ENCODE results near the gene ARHGEF37.
A peak's percentile ranks its signal among the peaks of the same experiment; 100 is the strongest.

ARHGEF37 gene

DNA sequence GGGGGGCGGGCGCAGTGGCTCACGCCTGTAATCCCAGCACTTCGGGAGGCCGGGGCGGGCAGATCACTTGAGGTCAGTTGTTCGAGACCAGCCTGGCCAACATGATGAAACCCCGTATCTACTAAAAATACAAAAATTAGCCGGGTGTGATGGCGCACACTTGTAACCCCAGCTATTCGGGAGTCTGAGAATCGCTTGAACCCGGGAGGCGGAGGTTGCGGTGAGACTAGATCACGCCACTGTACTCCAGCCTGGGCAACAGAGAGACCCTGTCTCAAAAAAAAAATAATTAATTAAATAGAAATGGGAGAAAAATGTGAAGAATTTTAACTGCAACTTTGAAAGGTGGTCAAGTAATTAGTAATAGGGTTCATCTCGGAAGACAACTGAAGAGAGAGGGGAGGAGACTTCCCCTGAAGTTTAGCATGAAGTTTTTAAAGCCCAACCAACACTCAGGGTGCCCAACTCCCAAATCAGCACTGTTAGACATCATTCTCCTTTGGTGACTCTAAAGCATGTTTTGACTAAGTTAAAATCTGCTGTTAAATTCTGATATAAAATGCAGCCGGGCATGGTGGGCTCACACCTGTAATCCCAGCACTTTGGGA, 28.6 kb upstream of the ARHGEF37 start:
- Histone ChIP-seq H3K4me3 (ENCODE audit: low read length) (no peak overlapping the region), H3K9ac (ENCODE audit: low read length) (no peak overlapping the region), H4K20me1 (ENCODE audit: insufficient read depth, low read length) (peaks cover 12% of the 10 kb centered on the region), H3K4me1 (ENCODE audit: low read length) (peaks cover 9% of the 10 kb centered on the region), H3K27me3 (ENCODE audit: low read depth, low read length) (no peaks in the 10 kb centered on the region), H3K4me2 (ENCODE audit: low read length) (peak overlapping the region; percentile 75), H3K79me2 (ENCODE audit: low read length) (peaks cover 36% of the 10 kb centered on the region), H3K9me3 (ENCODE audit: insufficient read depth, low read length) (no peaks in the 10 kb centered on the region), H3K36me3 (replicated peaks; ENCODE audit: low read depth, low read length) (peaks cover 12% of the 10 kb centered on the region), H2AFZ (ENCODE audit: low read depth, low read length) (no peak overlapping the region), H3K27ac (ENCODE audit: low read length) (no peak overlapping the region)
- TF ChIP-seq EZH2phosphoT487 (IDR thresholded peaks at IDR 0.05; ENCODE audit: low read depth), result no peak
- TF ChIP-seq, protein P1, sequence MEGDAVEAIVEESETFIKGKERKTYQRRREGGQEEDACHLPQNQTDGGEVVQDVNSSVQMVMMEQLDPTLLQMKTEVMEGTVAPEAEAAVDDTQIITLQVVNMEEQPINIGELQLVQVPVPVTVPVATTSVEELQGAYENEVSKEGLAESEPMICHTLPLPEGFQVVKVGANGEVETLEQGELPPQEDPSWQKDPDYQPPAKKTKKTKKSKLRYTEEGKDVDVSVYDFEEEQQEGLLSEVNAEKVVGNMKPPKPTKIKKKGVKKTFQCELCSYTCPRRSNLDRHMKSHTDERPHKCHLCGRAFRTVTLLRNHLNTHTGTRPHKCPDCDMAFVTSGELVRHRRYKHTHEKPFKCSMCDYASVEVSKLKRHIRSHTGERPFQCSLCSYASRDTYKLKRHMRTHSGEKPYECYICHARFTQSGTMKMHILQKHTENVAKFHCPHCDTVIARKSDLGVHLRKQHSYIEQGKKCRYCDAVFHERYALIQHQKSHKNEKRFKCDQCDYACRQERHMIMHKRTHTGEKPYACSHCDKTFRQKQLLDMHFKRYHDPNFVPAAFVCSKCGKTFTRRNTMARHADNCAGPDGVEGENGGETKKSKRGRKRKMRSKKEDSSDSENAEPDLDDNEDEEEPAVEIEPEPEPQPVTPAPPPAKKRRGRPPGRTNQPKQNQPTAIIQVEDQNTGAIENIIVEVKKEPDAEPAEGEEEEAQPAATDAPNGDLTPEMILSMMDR (IDR thresholded peaks at IDR 0.05; ENCODE audit: low read depth, low read length), result no peak

DNA sequence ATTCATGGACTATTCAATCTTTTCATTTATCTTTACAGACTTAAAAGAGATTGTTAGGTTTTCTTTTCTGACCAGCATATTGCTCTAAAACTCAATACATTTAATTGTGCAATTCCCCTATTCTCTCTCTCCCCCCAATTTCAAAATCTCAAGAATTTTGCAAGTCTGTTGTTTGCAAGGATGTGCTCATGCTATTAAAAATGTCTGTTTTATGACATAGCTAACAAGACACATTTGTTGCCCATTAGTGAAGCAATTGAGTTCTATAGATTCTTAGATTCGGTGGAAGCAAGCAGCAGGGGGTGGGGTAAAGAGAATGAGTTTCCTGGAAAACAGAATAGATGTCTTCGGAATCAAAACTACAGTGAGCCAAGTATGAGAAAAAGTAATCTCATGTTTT, 21.6 kb upstream of the ARHGEF37 start:
- no peaks in the 10 kb centered on the region for H3K79me2 ChIP-seq (ENCODE audit: low read length)
- TF ChIP-seq, protein P1 (IDR thresholded peaks at IDR 0.05; ENCODE audit: low read depth, low read length), result no peak
- no peak for TF ChIP-seq EZH2phosphoT487 (IDR thresholded peaks at IDR 0.05; ENCODE audit: low read depth)
- no peaks in the 10 kb centered on the region for H3K27me3 ChIP-seq (ENCODE audit: low read depth, low read length)
- H3K4me2 ChIP-seq (ENCODE audit: low read length), result no peak overlapping the region
- H3K36me3 ChIP-seq (replicated peaks; ENCODE audit: low read depth, low read length), result no peaks in the 10 kb centered on the region
- H3K4me3 ChIP-seq (ENCODE audit: low read length), result no peak overlapping the region
- no peaks in the 10 kb centered on the region for H3K9me3 ChIP-seq (ENCODE audit: insufficient read depth, low read length)
- no peaks in the 10 kb centered on the region for H3K4me1 ChIP-seq (ENCODE audit: low read length)
- H2AFZ ChIP-seq (ENCODE audit: low read depth, low read length), result no peak overlapping the region
- H4K20me1 ChIP-seq (ENCODE audit: insufficient read depth, low read length), result no peaks in the 10 kb centered on the region
- H3K27ac ChIP-seq (ENCODE audit: low read length), result no peak overlapping the region
- H3K9ac ChIP-seq (ENCODE audit: low read length), result no peak overlapping the region

DNA sequence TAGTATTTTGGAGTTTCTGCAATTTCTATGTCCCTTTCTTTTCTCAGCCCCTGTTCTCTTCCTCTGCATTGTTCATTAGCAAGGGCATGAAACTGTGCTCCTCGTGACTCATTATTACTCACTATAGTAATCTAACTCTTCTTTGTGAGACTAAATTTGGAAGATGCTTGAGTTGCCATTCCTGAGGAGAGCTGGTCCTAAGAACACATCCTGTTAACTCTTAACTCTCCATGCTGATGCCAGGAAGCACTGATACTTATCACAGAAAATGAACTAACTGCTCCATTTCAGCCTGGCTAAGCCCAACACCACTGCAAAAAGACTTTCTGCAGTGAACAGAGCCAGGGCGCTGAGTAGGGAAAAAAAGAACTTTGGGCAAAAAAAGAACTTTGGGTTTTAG, 19.4 kb upstream of the ARHGEF37 start:
- H3K36me3 ChIP-seq (replicated peaks; ENCODE audit: low read depth, low read length), result no peaks in the 10 kb centered on the region
- H3K27ac ChIP-seq (ENCODE audit: low read length), result no peak overlapping the region
- H3K27me3 ChIP-seq (ENCODE audit: low read depth, low read length), result no peaks in the 10 kb centered on the region
- H3K4me1 ChIP-seq (ENCODE audit: low read length), result 0 out of 2 replicates have a peak, but pooled peaks cover under 1% of the 10 kb centered on the region
- no peak overlapping the region for H2AFZ ChIP-seq (ENCODE audit: low read depth, low read length)
- no peaks in the 10 kb centered on the region for H3K9me3 ChIP-seq (ENCODE audit: insufficient read depth, low read length)
- H3K9ac ChIP-seq (ENCODE audit: low read length), result no peak overlapping the region
- no peaks in the 10 kb centered on the region for H3K79me2 ChIP-seq (ENCODE audit: low read length)
- TF ChIP-seq, protein P1 (IDR thresholded peaks at IDR 0.05; ENCODE audit: low read depth, low read length), result no peak
- no peak for TF ChIP-seq EZH2phosphoT487 (IDR thresholded peaks at IDR 0.05; ENCODE audit: low read depth)
- H4K20me1 ChIP-seq (ENCODE audit: insufficient read depth, low read length), result no peaks in the 10 kb centered on the region
- H3K4me2 ChIP-seq (ENCODE audit: low read length), result no peak overlapping the region
- H3K4me3 ChIP-seq (ENCODE audit: low read length), result no peak overlapping the region

DNA sequence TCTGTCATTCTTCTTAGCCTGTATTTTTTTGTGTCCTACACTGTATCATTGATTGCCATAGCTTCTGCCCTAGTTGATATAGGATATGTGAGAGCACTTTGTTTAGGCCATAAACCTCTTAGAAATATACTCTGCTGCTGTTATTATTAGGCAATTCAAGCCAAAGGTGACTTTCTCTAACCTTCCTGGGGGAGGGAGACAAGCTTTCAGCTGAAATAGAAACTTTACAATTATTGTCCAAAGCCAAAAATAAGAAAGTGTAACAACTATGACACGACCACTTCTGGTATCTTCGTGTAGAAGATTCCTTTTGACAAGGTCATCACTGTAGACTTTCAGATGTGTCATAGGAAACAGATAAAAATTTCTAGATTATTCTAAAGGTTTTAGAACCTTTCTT, 17.8 kb upstream of the ARHGEF37 start:
- Histone ChIP-seq H3K27ac (ENCODE audit: low read length) (no peak overlapping the region), H2AFZ (ENCODE audit: low read depth, low read length) (no peak overlapping the region; the same call in 1 of the 2 replicates), H3K4me1 (ENCODE audit: low read length) (peaks cover 8% of the 10 kb centered on the region; the same call in 1 of the 2 replicates), H3K4me2 (ENCODE audit: low read length) (no peak overlapping the region), H3K36me3 (replicated peaks; ENCODE audit: low read depth, low read length) (no peaks in the 10 kb centered on the region), H3K4me3 (ENCODE audit: low read length) (no peak overlapping the region), H3K9ac (ENCODE audit: low read length) (no peak overlapping the region), H4K20me1 (ENCODE audit: insufficient read depth, low read length) (no peaks in the 10 kb centered on the region), H3K9me3 (ENCODE audit: insufficient read depth, low read length) (no peaks in the 10 kb centered on the region), H3K27me3 (ENCODE audit: low read depth, low read length) (no peaks in the 10 kb centered on the region), H3K79me2 (ENCODE audit: low read length) (no peaks in the 10 kb centered on the region)
- no peak for TF ChIP-seq EZH2phosphoT487 (IDR thresholded peaks at IDR 0.05; ENCODE audit: low read depth)
- TF ChIP-seq, protein P1 (IDR thresholded peaks at IDR 0.05; ENCODE audit: low read depth, low read length), result no peak
